GM12878 (cell line): ENCODE measurements around the gene EXD3. TPM values are rescaled to one million over a fixed set of nuclear protein-coding genes. Genes with fewer than 3 reads are reported as not detected.

Experiments used
- ATAC-seq: fragments of 200-7000 bp; cut with Tn5 transposase; 3 replicates; pipeline ENCODE4 v1.9.1; 2020; ENCODE audit warnings: mild to moderate bottlenecking, moderate library complexity
- BruUV-seq: library from RNA; stranded (reverse); fragments of 400-500 nt; replicated peaks from 2 replicates; lab custom pipeline; 2021; lab: Mats Ljungman, UMichigan
- CTCF ChIA-PET: fragments of 300-600 bp; sonication (Branson Sonifier 250); formaldehyde crosslinking; extraction: SDS; loops from one replicate; lab custom pipeline; 2021; ENCODE audit warnings: inconsistent platforms; lab: Yijun Ruan, JAX
- POLR2A ChIA-PET: fragments of 350-600 bp; formaldehyde crosslinking; extraction: SDS; loops from one replicate; lab custom pipeline; 2021; ENCODE audit warnings: inconsistent platforms; lab: Charles Lee
- RAD21 ChIA-PET: fragments of 300-600 bp; sonication (Branson Sonifier 250); formaldehyde crosslinking; loops from one replicate; lab custom pipeline; 2023; ENCODE audit warnings: antibody characterized with exemption; ENCODE audit not compliant: unreplicated experiment; lab: Charles Lee
- SMC1A ChIA-PET: fragments of 300-600 bp; sonication (Branson Sonifier 250); formaldehyde crosslinking; loops from one replicate; lab custom pipeline; 2023; ENCODE audit not compliant: unreplicated experiment, uncharacterized antibody; lab: Charles Lee
- DNase-seq: peaks from one replicate; pipeline ENCODE4 v3.0.0-alpha.2; 2011; ENCODE audit warnings: low read depth, low spot score
- FAIRE-seq: peaks from 3 replicates; lab custom pipeline; 2011; peaks lifted over from hg19 to GRCh38; lab: Jason Lieb, UNC
- H2AFZ ChIP-seq: 2 replicates; pipeline ENCODE4 v1.6.0; 2011; ENCODE audit warnings: low read depth, low read length, control low read depth; ENCODE audit not compliant: control insufficient read depth
- H3K27ac ChIP-seq: 2 replicates; pipeline ENCODE4 v1.5.1; 2011; ENCODE audit warnings: control low read depth; ENCODE audit not compliant: control insufficient read depth, insufficient read depth
- H3K27me3 ChIP-seq, 2 experiments: replicated peaks in 1 of 2; 2 replicates each; pipeline versions ENCODE4 v1.6.0 to v1.6.1; 2011; ENCODE audit warnings: low read length in 1 of 2; ENCODE audit not compliant: control insufficient read depth in 2 of 2, insufficient read depth in 2 of 2
- H3K36me3 ChIP-seq, 2 experiments: 2 replicates each; pipeline ENCODE4 v1.5.1; 2011; ENCODE audit warnings: low read length in 1 of 2; ENCODE audit not compliant: control insufficient read depth in 2 of 2, insufficient read depth in 2 of 2
- H3K4me1 ChIP-seq: 2 replicates; pipeline ENCODE4 v1.6.1; 2011; ENCODE audit warnings: mild to moderate bottlenecking, low read length, moderate library complexity, mixed read lengths; ENCODE audit not compliant: control insufficient read depth, insufficient read depth
- H3K4me2 ChIP-seq: 2 replicates; pipeline ENCODE4 v1.6.0; 2011; ENCODE audit warnings: control low read depth; ENCODE audit not compliant: control insufficient read depth, insufficient read depth
- H3K4me3 ChIP-seq: fragments of 200-600 bp; sonication (generic); 2 replicates; pipeline ENCODE4 v1.5.1; 2016
- H3K79me2 ChIP-seq: 2 replicates; pipeline ENCODE4 v1.6.0; 2011; ENCODE audit warnings: low read length; ENCODE audit not compliant: control insufficient read depth, insufficient read depth
- H3K9ac ChIP-seq: 2 replicates; pipeline ENCODE4 v1.8.0; 2011; ENCODE audit warnings: low read length, control low read depth, mixed read lengths; ENCODE audit not compliant: control insufficient read depth, insufficient read depth
- H3K9me3 ChIP-seq: replicated peaks from 3 replicates; pipeline ENCODE4 v1.5.1; 2011; ENCODE audit warnings: mild to moderate bottlenecking, low read length; ENCODE audit not compliant: control insufficient read depth, insufficient read depth
- H4K20me1 ChIP-seq: 2 replicates; pipeline ENCODE4 v1.6.0; 2011; ENCODE audit not compliant: control insufficient read depth, insufficient read depth
- BRCA1 ChIP-seq: IDR thresholded peaks from 2 replicates; pipeline ENCODE4 v1.6.1; 2011; ENCODE audit warnings: low read depth, low read length, improper control_type of control experiment
- CREB1 ChIP-seq: IDR thresholded peaks from 2 replicates; pipeline ENCODE4 v1.6.1; 2012; ENCODE audit warnings: low read depth, mild to moderate bottlenecking, inconsistent platforms
- GATAD2B ChIP-seq: fragments of 450-650 bp; conservative IDR thresholded peaks from 2 replicates; pipeline ENCODE4 v1.6.1; 2017; ENCODE audit warnings: low read depth, mild to moderate bottlenecking, moderate library complexity
- HDAC6 ChIP-seq: fragments of 200-600 bp; sonication (generic); IDR thresholded peaks from one replicate; pipeline ENCODE4 v1.8.0; 2017; ENCODE audit warnings: antibody characterized with exemption; ENCODE audit not compliant: unreplicated experiment
- IKZF2 ChIP-seq, 2 experiments: fragments of 450-650 bp; IDR thresholded peaks; 2 replicates each; pipeline ENCODE4 v1.6.1; 2017; ENCODE audit warnings: mild to moderate bottlenecking in 2 of 2, moderate library complexity in 2 of 2
- IRF4 ChIP-seq: IDR thresholded peaks from 2 replicates; pipeline ENCODE4 v1.6.1; 2011; ENCODE audit warnings: low read depth, low read length
- NBN ChIP-seq: fragments of 450-650 bp; IDR thresholded peaks from 2 replicates; pipeline ENCODE4 v1.6.1; 2016
- NFIC ChIP-seq: IDR thresholded peaks from 2 replicates; pipeline ENCODE4 v1.6.1; 2012; ENCODE audit warnings: low read depth, mild to moderate bottlenecking, inconsistent platforms, low read length, moderate library complexity
- NFYA ChIP-seq: IDR thresholded peaks from 2 replicates; pipeline ENCODE4 v1.6.1; 2011; ENCODE audit warnings: low read depth, mild to moderate bottlenecking, low read length, improper control_type of control experiment, borderline replicate concordance
- NRF1 ChIP-seq: conservative IDR thresholded peaks from 2 replicates; pipeline ENCODE4 v1.6.1; 2011; ENCODE audit warnings: mild to moderate bottlenecking, low read depth, low read length, improper control_type of control experiment
- RUNX3 ChIP-seq: IDR thresholded peaks from 2 replicates; pipeline ENCODE4 v1.6.1; 2012; ENCODE audit warnings: low read length, inconsistent platforms
- SIX5 ChIP-seq: IDR thresholded peaks from 2 replicates; pipeline ENCODE4 v1.6.1; 2011; ENCODE audit warnings: mild to moderate bottlenecking, low read depth, low read length, moderate library complexity; ENCODE audit not compliant: severe bottlenecking
- SMARCA5 ChIP-seq: fragments of 450-650 bp; IDR thresholded peaks from 2 replicates; pipeline ENCODE4 v1.6.1; 2017; ENCODE audit warnings: mild to moderate bottlenecking
- TCF3 ChIP-seq: IDR thresholded peaks from 2 replicates; pipeline ENCODE4 v1.6.1; 2012; ENCODE audit warnings: low read depth, mild to moderate bottlenecking, low read length, borderline replicate concordance; ENCODE audit not compliant: insufficient read depth
- YBX1 ChIP-seq: fragments of 450-650 bp; IDR thresholded peaks from 2 replicates; pipeline ENCODE4 v1.6.1; 2016; ENCODE audit warnings: antibody characterized with exemption
- WGBS: methylation state at CpG from one replicate; pipeline ENCODE4 v1.1.6; 2016; ENCODE audit warnings: low lambda C conversion rate; ENCODE audit not compliant: insufficient replicate concordance, insufficient coverage; ENCODE audit errors: missing lambda C conversion rate; 5-methylcytosine and 5-hydroxymethylcytosine counted together
- in situ Hi-C: fragments of 300-500 bp; cut with MboI; formaldehyde crosslinking; loops from 9 replicates; pipeline ENCODE4 v1.14.3; 2018; ENCODE audit warnings: mixed read lengths
- intact Hi-C: fragments of 100-400 bp; cut with micrococcal nuclease; formaldehyde crosslinking; loops from one replicate; pipeline ENCODE4 v1.14.2; 2022; ENCODE audit not compliant: unreplicated experiment
- polyA plus RNA-seq, 11 experiments: library from polyadenylated mRNA; depleted of rRNA in 4 of 11; unstranded in 6 of 11; stranded (reverse) in 5 of 11; fragments of >200 nt; fragmentation: Nextera tagmentation in 4 of 11; fragmentation: Illumina TruSeq in 1 of 11; extraction: Ambion mirVana in 4 of 11; extraction: Trizol in 1 of 11; gene quantifications; 1 replicate in 1 of 11; 2 replicates in 10 of 11; pipeline versions ENCODE4 v1.2.1 to v1.2.3, GENCODE V29; 2011 to 2016; ENCODE audit warnings: inconsistent platforms in 2 of 11, missing spikeins in 2 of 11, low read depth in 1 of 11
- total RNA-seq, 4 experiments: library from RNA; depleted of rRNA in 3 of 4; stranded (reverse); fragments of >200 nt in 3 of 4; fragmentation: Illumina TruSeq in 1 of 4; extraction: Trizol in 1 of 4; gene quantifications; 2 replicates each; pipeline versions ENCODE4 v1.2.1 to v1.2.3, GENCODE V29; 2013 to 2021
- TF ChIP-seq, protein P1 (sequence below): IDR thresholded peaks from 2 replicates; pipeline ENCODE4 v1.6.1; 2012; ENCODE audit warnings: low read length, inconsistent platforms
- TF ChIP-seq, protein P2 (sequence below): fragments of 450-650 bp; formaldehyde crosslinking; IDR thresholded peaks from 2 replicates; pipeline ENCODE4 v1.4.0; 2022; ENCODE audit warnings: mild to moderate bottlenecking, moderate library complexity
- TF ChIP-seq, protein P3 (sequence below): IDR thresholded peaks from 2 replicates; pipeline ENCODE4 v1.6.1; 2012; ENCODE audit warnings: low read depth, low read length, improper control_type of control experiment

Gene EXD3
- total and polyA plus RNA-seq, 10 of the 15 experiments (the other 5 are each of a cell fraction or from before 2014, with no cell fraction given): 0.21 to 7.1 (median 3.6) TPM

DNA sequence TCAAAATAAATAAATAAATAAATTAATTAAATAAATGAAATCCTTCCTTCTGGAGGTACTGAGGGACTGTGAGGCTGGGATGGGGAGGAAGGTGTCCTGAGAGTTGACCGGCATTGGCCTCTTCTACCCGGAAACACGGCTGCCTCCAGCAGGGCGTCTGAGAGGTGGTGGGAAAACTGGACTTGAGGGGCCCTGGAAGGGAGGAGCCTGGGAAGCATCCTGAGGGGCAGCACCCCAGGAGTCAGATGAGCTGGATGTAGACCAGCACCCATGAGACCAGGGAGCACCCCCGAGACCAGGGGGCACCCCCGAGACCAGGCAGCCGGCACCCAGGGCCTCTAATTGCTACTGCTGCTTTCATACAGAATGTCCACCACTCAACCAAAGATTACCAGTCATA lies 44.9 kb upstream of the EXD3 start:
- in situ Hi-C loops (no loop called here), intact Hi-C loops (loop anchor here (10.0 kb wide), 1 partner anchor 57 kb away; no protein-coding TSS in a partner anchor)
- no peaks in the 10 kb centered on the region; the same call in 2 of the 3 replicates for H3K9me3 ChIP-seq
- no peak for DNase-seq
- no peak overlapping the region for H3K4me2 ChIP-seq
- FAIRE-seq: no peak
- BruUV-seq: no TSS peak
- ChIA-PET CTCF (no interaction called here), POLR2A (no interaction called here), SMC1A (no interaction called here), RAD21 (no interaction called here)
- H3K27me3 ChIP-seq: no peaks in the 10 kb centered on the region; a peak in 1 of 4 replicates
- H3K79me2 ChIP-seq: no peaks in the 10 kb centered on the region
- H4K20me1 ChIP-seq: no peaks in the 10 kb centered on the region
- H3K4me3 ChIP-seq: no peak overlapping the region
- H2AFZ ChIP-seq: no peak overlapping the region
- no peaks in the 10 kb centered on the region for H3K4me1 ChIP-seq
- 82% methylated on average over 7 of the region's 7 CpGs for WGBS
- no peak for ATAC-seq
- H3K27ac ChIP-seq: no peak overlapping the region
- no peaks in the 10 kb centered on the region for H3K36me3 ChIP-seq
- no peak overlapping the region for H3K9ac ChIP-seq
- TF ChIP-seq RUNX3 (no peak), HDAC6 (no peak), NBN (no peak), YBX1 (no peak), IRF4 (no peak), BRCA1 (no peak), CREB1 (no peak), SIX5 (no peak), TCF3 (no peak), GATAD2B (no peak), NFYA (no peak), NFIC (no peak), IKZF2 (IDR thresholded peaks at IDR 0.05) (no peak), NRF1 (no peak), SMARCA5 (no peak)
- TF ChIP-seq, protein P1, sequence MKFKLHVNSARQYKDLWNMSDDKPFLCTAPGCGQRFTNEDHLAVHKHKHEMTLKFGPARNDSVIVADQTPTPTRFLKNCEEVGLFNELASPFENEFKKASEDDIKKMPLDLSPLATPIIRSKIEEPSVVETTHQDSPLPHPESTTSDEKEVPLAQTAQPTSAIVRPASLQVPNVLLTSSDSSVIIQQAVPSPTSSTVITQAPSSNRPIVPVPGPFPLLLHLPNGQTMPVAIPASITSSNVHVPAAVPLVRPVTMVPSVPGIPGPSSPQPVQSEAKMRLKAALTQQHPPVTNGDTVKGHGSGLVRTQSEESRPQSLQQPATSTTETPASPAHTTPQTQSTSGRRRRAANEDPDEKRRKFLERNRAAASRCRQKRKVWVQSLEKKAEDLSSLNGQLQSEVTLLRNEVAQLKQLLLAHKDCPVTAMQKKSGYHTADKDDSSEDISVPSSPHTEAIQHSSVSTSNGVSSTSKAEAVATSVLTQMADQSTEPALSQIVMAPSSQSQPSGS: no peak
- TF ChIP-seq, protein P2, sequence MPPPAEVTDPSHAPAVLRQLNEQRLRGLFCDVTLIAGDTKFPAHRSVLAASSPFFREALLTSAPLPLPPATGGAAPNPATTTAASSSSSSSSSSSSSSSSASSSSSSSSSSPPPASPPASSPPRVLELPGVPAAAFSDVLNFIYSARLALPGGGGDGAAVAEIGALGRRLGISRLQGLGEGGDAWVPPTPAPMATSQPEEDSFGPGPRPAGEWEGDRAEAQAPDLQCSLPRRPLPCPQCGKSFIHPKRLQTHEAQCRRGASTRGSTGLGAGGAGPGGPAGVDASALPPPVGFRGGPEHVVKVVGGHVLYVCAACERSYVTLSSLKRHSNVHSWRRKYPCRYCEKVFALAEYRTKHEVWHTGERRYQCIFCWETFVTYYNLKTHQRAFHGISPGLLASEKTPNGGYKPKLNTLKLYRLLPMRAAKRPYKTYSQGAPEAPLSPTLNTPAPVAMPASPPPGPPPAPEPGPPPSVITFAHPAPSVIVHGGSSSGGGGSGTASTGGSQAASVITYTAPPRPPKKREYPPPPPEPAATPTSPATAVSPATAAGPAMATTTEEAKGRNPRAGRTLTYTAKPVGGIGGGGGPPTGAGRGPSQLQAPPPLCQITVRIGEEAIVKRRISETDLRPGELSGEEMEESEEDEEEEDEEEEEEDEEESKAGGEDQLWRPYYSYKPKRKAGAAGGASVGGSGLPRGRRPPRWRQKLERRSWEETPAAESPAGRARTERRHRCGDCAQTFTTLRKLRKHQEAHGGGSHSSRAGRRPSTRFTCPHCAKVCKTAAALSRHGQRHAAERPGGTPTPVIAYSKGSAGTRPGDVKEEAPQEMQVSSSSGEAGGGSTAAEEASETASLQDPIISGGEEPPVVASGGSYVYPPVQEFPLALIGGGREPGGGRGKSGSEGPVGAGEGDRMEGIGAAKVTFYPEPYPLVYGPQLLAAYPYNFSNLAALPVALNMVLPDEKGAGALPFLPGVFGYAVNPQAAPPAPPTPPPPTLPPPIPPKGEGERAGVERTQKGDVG: no peak
- TF ChIP-seq, protein P3, sequence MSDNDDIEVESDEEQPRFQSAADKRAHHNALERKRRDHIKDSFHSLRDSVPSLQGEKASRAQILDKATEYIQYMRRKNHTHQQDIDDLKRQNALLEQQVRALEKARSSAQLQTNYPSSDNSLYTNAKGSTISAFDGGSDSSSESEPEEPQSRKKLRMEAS: no peak
